ENCODE data around the gene LRRC18. TPM values are rescaled to one million over a fixed set of nuclear protein-coding genes. Genes with fewer than 3 reads are reported as not detected.
A peak's percentile ranks its signal among the peaks of the same experiment; 100 is the strongest.

LRRC18 gene
- total RNA-seq, 1 donor from 2014 or later, result 3.3 TPM

GRCh38 chr10:48926255-48926654 lies 13.4 kb downstream of the LRRC18 start:
- DNase-seq (no peak), ATAC-seq (no peak)
- Histone ChIP-seq H3K9me3 (no peaks in the 10 kb centered on the region), H3K27me3 (ENCODE audit: low read depth) (no peaks in the 10 kb centered on the region), H3K4me3 (no peak overlapping the region), H3K27ac (no peak overlapping the region), H3K36me3 (no peaks in the 10 kb centered on the region), H3K4me1 (no peaks in the 10 kb centered on the region)
- intact Hi-C loops (cut with DNase I), result no loop called here
- no peak for TF ChIP-seq CTCF (IDR thresholded peaks at IDR 0.05)

- no peak for TF ChIP-seq CTCF (IDR thresholded peaks at IDR 0.05)
- Histone ChIP-seq H3K27ac (no peak overlapping the region), H3K9me3 (no peaks in the 10 kb centered on the region), H3K4me3 (no peak overlapping the region), H3K4me1 (no peaks in the 10 kb centered on the region), H3K36me3 (no peaks in the 10 kb centered on the region), H3K27me3 (ENCODE audit: low read depth) (no peaks in the 10 kb centered on the region)
- DNase-seq (no peak), ATAC-seq (no peak)
- intact Hi-C loops (cut with DNase I), result no loop called here
Measured at GRCh38 chr10:48924988-48925387, 14.7 kb downstream of the LRRC18 start.

DNA sequence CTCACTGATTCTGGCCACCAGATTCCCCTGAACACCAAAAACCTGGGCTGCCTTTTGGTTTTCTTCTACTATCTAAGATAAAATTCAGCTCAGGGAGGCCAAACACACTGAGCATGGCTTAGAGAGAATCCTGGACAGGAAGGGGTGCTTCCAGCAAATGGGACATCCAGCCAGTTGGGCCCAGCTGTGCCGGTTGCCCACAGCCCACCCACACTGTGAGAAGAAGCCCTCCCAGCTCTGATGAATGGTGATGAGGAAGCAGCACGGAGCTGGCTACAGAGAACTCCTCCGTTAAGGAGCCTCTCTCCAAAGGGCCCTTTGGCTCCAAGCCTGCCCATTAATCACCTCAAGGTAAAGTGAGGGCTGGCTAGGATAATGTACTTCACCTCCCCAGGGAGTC lies 15.9 kb downstream of the LRRC18 start:
- no peaks in the 10 kb centered on the region for H3K27me3 ChIP-seq (ENCODE audit: low read depth)
- no peak overlapping the region for H3K4me3 ChIP-seq
- no peak overlapping the region for H3K27ac ChIP-seq
- ATAC-seq, result peak in 1 of 2 donors; percentile 17
- no peaks in the 10 kb centered on the region for H3K36me3 ChIP-seq
- DNase-seq, result no peak
- intact Hi-C loops (cut with DNase I), result no loop called here
- H3K9me3 ChIP-seq, result no peaks in the 10 kb centered on the region
- TF ChIP-seq CTCF (IDR thresholded peaks at IDR 0.05), result no peak
- no peaks in the 10 kb centered on the region for H3K4me1 ChIP-seq

DNA sequence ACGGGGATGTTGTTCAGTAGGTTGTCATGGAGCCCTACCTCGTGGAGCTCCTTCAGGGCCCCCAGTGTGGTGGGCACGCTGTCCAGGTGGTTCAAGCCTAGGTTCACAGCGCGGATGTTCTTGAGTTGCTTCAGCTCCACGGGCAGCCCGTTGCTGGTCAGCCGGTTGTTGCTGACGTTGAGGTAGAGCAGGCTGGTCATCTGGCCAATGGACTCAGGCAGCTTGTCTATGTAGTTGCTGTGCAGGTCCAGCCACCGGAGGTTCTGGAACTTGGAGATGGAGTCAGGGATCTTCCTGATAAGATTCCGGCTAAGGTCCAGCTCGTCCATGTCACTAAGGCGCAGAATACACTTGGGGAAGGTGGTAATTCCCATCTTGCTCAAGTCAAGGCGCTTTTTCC lies 26.0 kb downstream of the LRRC18 start:
- no peak for TF ChIP-seq CTCF (IDR thresholded peaks at IDR 0.05)
- Histone ChIP-seq H3K27me3 (ENCODE audit: low read depth) (no peaks in the 10 kb centered on the region), H3K4me3 (no peak overlapping the region), H3K9me3 (no peaks in the 10 kb centered on the region), H3K36me3 (peaks cover 8% of the 10 kb centered on the region), H3K27ac (no peak overlapping the region), H3K4me1 (no peaks in the 10 kb centered on the region)
- intact Hi-C loops (cut with DNase I), result no loop called here
- ATAC-seq (no peak), DNase-seq (no peak)

DNA sequence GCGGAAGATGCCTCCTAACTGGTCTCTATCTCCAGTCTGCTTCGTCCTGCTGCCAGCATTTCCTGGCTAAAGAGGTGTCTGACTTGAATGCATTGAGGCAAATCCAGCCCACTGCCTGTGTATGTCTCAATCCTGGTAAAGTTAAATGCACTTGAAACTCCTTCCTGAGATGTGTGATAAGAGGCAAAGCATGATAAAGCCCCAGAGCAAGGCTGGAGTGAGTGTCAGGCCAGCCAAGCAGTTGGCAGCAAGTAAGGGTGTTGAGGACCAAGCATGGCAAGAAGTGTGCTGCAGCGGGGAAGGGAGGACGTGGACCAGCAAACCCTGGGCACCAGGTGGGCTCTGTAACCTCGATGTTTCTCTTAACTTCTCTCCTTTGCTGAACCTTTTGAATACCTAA lies 29.1 kb downstream of the LRRC18 start:
- Histone ChIP-seq H3K27me3 (ENCODE audit: low read depth) (no peaks in the 10 kb centered on the region), H3K36me3 (peaks cover 8% of the 10 kb centered on the region), H3K27ac (no peak overlapping the region), H3K4me1 (no peaks in the 10 kb centered on the region), H3K9me3 (no peaks in the 10 kb centered on the region), H3K4me3 (no peak overlapping the region)
- DNase-seq (no peak), ATAC-seq (peak; percentile 59 to 83)
- no peak for TF ChIP-seq CTCF (IDR thresholded peaks at IDR 0.05)
- intact Hi-C loops (cut with DNase I), result no loop called here

DNA sequence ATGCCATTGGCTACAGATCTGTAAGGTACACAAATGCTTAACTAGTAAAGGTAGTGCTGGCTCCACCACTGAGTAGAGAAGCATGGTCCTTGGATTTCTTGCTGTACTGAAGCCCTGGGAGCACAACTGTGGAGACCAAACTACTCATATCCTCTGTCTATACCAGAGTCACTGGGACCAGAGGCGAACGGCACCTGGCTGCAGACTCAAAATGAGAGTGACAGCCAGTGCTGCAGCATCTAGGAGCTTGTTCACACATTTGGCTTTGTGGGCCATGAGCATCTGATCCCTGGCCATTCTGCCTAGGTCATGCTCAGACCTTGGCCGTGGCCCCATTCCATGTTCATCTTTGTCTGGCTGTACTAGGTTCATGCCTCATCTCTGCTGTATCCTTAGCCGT lies 31.9 kb downstream of the LRRC18 start:
- Histone ChIP-seq H3K4me1 (no peaks in the 10 kb centered on the region), H3K36me3 (peaks cover 8% of the 10 kb centered on the region), H3K4me3 (no peak overlapping the region), H3K9me3 (no peaks in the 10 kb centered on the region), H3K27me3 (ENCODE audit: low read depth) (no peaks in the 10 kb centered on the region), H3K27ac (no peak overlapping the region)
- no peak for TF ChIP-seq CTCF (IDR thresholded peaks at IDR 0.05)
- no peak for ATAC-seq
- DNase-seq, result no peak
- intact Hi-C loops (cut with DNase I), result no loop called here

All from lower lobe of right lung (tissue), 2 donors.